ENCODE measurements around the gene OR4D2. TPM values are rescaled to one million over a fixed set of nuclear protein-coding genes. Genes with fewer than 3 reads are reported as not detected.

The OR4D2 gene
- total RNA-seq, 1 donor from 2014 or later: not detected

DNA sequence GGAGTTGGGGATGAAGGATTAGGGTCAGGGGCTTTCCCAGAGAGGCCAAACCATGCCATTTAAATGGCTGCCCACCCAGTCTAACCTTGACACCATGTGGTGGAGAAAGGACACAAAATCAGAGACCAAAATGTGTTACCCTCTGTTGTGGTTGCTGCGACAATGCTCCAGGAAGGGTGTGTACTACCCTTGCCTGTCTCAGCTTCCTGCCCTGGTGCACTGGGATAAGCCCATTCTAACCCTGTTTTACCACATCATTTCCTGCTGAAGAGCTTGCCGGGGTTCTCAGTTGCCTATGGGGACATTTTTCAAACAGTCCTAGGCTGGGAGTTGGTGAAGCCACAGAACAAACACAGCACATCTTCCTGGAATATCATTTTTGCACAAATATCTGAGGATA, 13.7 kb upstream of the OR4D2 start:
- DNase-seq (ENCODE audit: low read depth): no peak
- H3K4me3 ChIP-seq (ENCODE audit: low read depth, low read length): no peak overlapping the region
- TF ChIP-seq, protein P1, sequence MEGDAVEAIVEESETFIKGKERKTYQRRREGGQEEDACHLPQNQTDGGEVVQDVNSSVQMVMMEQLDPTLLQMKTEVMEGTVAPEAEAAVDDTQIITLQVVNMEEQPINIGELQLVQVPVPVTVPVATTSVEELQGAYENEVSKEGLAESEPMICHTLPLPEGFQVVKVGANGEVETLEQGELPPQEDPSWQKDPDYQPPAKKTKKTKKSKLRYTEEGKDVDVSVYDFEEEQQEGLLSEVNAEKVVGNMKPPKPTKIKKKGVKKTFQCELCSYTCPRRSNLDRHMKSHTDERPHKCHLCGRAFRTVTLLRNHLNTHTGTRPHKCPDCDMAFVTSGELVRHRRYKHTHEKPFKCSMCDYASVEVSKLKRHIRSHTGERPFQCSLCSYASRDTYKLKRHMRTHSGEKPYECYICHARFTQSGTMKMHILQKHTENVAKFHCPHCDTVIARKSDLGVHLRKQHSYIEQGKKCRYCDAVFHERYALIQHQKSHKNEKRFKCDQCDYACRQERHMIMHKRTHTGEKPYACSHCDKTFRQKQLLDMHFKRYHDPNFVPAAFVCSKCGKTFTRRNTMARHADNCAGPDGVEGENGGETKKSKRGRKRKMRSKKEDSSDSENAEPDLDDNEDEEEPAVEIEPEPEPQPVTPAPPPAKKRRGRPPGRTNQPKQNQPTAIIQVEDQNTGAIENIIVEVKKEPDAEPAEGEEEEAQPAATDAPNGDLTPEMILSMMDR (conservative IDR thresholded peaks at IDR 0.05; ENCODE audit: low read depth, low read length): no peak

DNA sequence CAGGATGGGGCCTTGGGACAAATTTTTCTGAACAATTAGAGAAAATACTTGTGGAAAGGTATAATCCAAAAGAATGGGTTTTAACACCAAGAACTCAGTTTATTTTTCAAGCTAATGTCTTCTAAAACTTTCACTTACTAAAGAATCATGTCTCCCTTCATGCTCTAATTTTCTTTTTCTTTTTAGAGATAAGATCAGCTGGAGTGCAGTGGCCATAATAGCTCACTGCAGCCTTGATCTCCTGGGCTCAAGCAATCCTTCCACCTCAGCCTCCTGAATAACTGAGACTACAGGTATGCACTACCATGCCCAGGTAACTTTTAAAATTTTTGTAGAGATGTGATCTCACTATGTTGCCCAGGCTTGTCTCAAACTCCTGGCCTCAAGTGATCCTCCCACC, 13.1 kb upstream of the OR4D2 start:
- no peak for DNase-seq (ENCODE audit: low read depth)
- no peak overlapping the region for H3K4me3 ChIP-seq (ENCODE audit: low read depth, low read length)
- TF ChIP-seq, protein P1 (conservative IDR thresholded peaks at IDR 0.05; ENCODE audit: low read depth, low read length): no peak

DNA sequence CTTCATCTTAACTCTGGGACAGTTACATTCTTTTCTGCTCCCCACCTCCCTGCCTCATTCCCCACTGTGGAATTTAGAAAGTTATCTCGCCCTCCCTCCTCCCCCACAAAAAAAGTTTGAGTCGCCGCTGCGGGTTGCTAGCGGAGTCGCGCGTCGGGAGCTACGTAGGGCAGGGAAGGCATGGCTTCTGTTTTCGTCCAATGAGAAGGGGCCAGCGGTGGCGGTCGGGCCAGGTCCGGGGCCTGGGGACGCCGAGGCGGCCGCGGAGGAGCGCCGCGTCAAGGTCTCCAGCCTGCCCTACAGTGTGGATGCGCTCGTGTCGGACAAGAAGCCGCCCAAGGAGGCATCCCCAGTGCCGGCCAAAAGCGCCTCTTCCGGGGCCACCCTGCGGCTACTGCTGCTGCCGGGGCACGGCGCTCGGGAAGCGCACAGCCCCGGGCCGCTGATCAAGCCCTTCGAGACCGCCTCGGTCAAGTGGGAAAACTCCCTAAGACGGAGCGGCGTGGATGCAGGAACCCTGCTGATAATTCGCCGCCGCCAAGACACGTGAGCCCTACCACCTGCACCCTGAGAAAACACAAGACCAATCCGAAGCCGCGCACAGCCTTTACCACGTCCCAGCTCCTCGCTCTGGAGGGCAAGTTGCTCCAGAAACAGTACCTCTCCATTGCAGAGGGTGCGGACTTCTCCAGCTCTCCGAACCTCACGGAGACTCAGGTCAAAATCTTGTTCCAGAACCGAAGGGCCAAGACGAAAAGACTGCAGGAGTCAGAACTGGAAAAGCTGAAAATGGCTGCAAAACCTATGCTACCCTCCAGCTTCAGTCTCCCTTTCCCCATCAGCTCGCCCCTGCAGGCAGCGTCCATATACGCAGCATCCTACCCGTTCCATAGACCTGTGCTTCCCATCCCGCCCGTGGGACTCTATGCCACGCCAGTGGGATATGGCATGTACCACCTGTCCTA, 9.7 kb upstream of the OR4D2 start:
- no peak for DNase-seq (ENCODE audit: low read depth)
- peak overlapping the region; percentile 11 for H3K4me3 ChIP-seq (ENCODE audit: low read depth, low read length)

DNA sequence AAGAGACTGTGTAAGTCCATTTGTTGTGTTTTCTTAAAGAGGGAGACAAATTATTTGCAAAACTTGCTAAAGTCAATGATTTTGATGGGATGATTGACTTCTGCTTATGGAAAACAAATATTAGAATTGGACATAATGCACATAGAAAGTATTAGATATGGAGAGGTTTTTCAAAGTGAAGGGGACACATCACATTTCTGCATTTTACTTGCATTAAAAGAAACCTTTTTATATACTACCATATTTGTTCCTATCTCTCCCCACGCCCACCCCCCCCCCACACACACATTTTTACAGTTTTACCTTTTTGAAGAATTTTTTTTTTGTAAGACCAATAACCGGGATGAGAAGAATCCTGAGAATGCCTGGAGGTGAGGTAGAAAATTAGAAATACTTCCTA, 8.6 kb upstream of the OR4D2 start:
- TF ChIP-seq, protein P1 (conservative IDR thresholded peaks at IDR 0.05; ENCODE audit: low read depth, low read length): no peak
- H3K4me3 ChIP-seq (ENCODE audit: low read depth, low read length): no peak overlapping the region
- DNase-seq (ENCODE audit: low read depth): no peak

More for the DNA sequence above, 9.7 kb upstream of the OR4D2 start:
- TF ChIP-seq, protein P1 (conservative IDR thresholded peaks at IDR 0.05; ENCODE audit: low read depth, low read length): no peak

DNA sequence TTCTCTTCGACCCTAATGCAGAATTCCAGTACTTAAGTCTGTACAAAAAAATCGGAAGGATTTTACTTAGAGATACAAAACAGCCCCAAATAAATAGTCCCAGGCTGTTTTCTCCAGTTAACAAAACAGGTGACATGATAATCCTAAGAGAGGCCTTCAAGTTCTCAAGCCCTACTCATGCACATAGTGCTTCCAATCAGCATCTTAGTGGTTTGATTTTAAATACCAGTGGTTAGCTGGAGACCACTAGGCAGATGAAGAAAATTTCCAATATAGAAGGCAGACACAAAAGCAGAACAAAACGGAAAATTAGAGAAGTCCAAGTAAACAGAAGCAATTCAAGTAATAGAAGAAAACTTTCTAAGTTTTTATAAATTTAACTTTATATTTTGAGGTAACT, 5.2 kb upstream of the OR4D2 start:
- DNase-seq (ENCODE audit: low read depth): no peak
- TF ChIP-seq, protein P1 (conservative IDR thresholded peaks at IDR 0.05; ENCODE audit: low read depth, low read length): no peak
- no peak overlapping the region for H3K4me3 ChIP-seq (ENCODE audit: low read depth, low read length)

DNA sequence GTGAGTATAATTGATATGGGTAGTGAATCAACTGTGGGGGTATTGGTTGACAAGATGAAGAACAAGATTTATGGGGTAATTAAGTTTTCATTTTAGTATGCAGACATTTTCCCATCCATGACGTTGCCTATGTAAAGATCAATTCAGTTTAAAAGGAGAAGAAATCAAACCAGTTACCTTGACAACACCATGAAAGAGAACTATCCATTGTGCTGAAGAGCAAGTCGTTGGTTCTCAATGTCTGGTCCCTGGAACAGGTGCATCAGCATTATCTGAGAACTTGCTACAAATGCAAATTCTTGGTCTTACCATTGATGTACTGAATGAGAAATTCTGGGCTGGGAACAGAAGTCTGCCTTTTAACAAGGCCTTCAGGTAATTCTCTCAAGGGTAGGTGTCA, 801 bp upstream of the OR4D2 start:
- TF ChIP-seq, protein P1 (conservative IDR thresholded peaks at IDR 0.05; ENCODE audit: low read depth, low read length): no peak
- DNase-seq (ENCODE audit: low read depth): no peak

DNA sequence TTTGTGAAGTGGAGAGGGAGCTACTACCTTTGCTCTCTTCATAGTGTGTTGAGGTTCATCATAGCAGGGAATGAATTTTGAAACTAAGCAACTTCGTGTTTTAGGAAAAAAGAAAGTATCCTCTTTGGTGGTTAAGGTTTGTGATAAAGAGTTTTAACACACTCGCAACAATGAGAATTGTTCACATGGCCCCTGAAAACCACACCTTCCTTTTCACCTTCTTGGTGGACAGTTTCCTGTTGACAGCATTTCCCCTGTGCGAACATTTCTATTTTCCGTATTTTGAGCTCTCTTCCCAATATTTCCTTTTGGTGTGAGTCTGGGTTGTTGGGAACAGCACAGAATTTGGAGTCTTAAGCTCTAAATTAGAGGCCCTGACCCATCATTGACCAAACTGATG, 3.8 kb downstream of the OR4D2 start:
- TF ChIP-seq, protein P1 (conservative IDR thresholded peaks at IDR 0.05; ENCODE audit: low read depth, low read length): no peak
- H3K4me3 ChIP-seq (ENCODE audit: low read depth, low read length): no peak overlapping the region
- DNase-seq (ENCODE audit: low read depth): no peak

More for the DNA sequence above, 801 bp upstream of the OR4D2 start:
- no peak overlapping the region for H3K4me3 ChIP-seq (ENCODE audit: low read depth, low read length)
